Breast epithelium (tissue), 3 donors: Measurements from ENCODE around the gene MMRN1.

ENCODE experiments used
- POLR2A ChIP-seq: fragments of 450-650 bp; IDR thresholded peaks from one replicate; pipeline ENCODE4 v1.6.1; 2016; ENCODE audit warnings: antibody characterized with exemption, mild to moderate bottlenecking, moderate library complexity
- POLR2AphosphoS5 ChIP-seq, 3 donors: sonication (generic); formaldehyde crosslinking; IDR thresholded peaks; one replicate each; pipeline ENCODE4 v1.6.1; 2017; ENCODE audit warnings: antibody characterized with exemption in 3 of 3

GRCh38 chr4:89954906-89955695 lies 60.4 kb downstream of the MMRN1 start:
- TF ChIP-seq POLR2AphosphoS5 (IDR thresholded peaks at IDR 0.05) (no peak), POLR2A (no peak)
